ENCODE data around the gene SUPT4H1. TPM values are rescaled to one million over a fixed set of nuclear protein-coding genes. Genes with fewer than 3 reads are reported as not detected.

The SUPT4H1 gene
- total and polyA plus RNA-seq, 7 donors, result 50.5 to 114 (median 65.3) TPM

- 25 to 55% methylated on average over 8 of the region's 8 CpGs for WGBS, 2 donors
- H3K9me3 ChIP-seq, result no peaks in the 10 kb centered on the region
- no peaks in the 10 kb centered on the region for H3K27me3 ChIP-seq
- H3K27ac ChIP-seq, result no peak overlapping the region
- no peak for DNase-seq
- H3K4me1 ChIP-seq, result no peaks in the 10 kb centered on the region
- no peak overlapping the region for H3K4me3 ChIP-seq
- TF ChIP-seq POLR2AphosphoS5 (IDR thresholded peaks at IDR 0.05), result no peak
- no peak for TF ChIP-seq EP300 (IDR thresholded peaks at IDR 0.05)
- TF ChIP-seq, protein P1, sequence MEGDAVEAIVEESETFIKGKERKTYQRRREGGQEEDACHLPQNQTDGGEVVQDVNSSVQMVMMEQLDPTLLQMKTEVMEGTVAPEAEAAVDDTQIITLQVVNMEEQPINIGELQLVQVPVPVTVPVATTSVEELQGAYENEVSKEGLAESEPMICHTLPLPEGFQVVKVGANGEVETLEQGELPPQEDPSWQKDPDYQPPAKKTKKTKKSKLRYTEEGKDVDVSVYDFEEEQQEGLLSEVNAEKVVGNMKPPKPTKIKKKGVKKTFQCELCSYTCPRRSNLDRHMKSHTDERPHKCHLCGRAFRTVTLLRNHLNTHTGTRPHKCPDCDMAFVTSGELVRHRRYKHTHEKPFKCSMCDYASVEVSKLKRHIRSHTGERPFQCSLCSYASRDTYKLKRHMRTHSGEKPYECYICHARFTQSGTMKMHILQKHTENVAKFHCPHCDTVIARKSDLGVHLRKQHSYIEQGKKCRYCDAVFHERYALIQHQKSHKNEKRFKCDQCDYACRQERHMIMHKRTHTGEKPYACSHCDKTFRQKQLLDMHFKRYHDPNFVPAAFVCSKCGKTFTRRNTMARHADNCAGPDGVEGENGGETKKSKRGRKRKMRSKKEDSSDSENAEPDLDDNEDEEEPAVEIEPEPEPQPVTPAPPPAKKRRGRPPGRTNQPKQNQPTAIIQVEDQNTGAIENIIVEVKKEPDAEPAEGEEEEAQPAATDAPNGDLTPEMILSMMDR (IDR thresholded peaks at IDR 0.05), result no peak
- TF ChIP-seq POLR2A (IDR thresholded peaks at IDR 0.05), result no peak
- no peaks in the 10 kb centered on the region for H3K36me3 ChIP-seq
- intact Hi-C loops (cut with DNase I), result no loop called here
Measured at GRCh38 chr17:58378733-58379510, 26.9 kb upstream of the SUPT4H1 start.

DNA sequence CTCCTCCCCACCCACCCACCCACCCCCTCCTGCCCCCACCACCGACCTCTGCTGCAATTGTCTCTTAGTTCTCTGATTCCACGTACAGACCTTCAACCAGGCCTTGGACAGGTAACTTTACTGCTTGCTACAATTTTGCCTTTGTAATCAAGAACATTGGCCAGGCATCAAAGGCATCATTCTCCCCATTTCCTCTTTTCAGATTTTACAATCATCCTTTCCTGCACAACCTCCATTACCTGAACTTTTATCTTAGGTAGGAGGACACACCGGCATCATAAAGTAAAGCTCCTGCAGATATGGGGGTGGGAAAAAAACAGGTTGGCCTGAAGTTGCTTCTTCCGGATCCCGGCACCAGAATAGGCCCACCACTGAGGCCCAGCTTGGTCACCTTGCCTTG lies 25.7 kb upstream of the SUPT4H1 start:
- H3K4me3 ChIP-seq, result no peak overlapping the region
- no peaks in the 10 kb centered on the region for H3K36me3 ChIP-seq
- no peak for DNase-seq
- no peaks in the 10 kb centered on the region for H3K9me3 ChIP-seq
- H3K4me1 ChIP-seq, result no peaks in the 10 kb centered on the region
- no peak overlapping the region for H3K27ac ChIP-seq
- WGBS, 2 donors, result 18 to 71% methylated on average over 5 of the region's 5 CpGs
- intact Hi-C loops (cut with DNase I), result no loop called here
- no peaks in the 10 kb centered on the region for H3K27me3 ChIP-seq
- TF ChIP-seq EP300 (IDR thresholded peaks at IDR 0.05) (no peak), POLR2AphosphoS5 (IDR thresholded peaks at IDR 0.05) (no peak), POLR2A (IDR thresholded peaks at IDR 0.05) (no peak)
- TF ChIP-seq, protein P1 (IDR thresholded peaks at IDR 0.05), result no peak

- no peaks in the 10 kb centered on the region for H3K36me3 ChIP-seq
- H3K4me3 ChIP-seq, result no peak overlapping the region
- H3K27ac ChIP-seq, result no peak overlapping the region
- no peak for DNase-seq
- no peak for TF ChIP-seq EP300 (IDR thresholded peaks at IDR 0.05)
- no peak for TF ChIP-seq POLR2AphosphoS5 (IDR thresholded peaks at IDR 0.05)
- TF ChIP-seq, protein P1 (IDR thresholded peaks at IDR 0.05), result no peak
- no peak for TF ChIP-seq POLR2A (IDR thresholded peaks at IDR 0.05)
- intact Hi-C loops (cut with DNase I), result no loop called here
- no peaks in the 10 kb centered on the region for H3K4me1 ChIP-seq
- no peaks in the 10 kb centered on the region for H3K9me3 ChIP-seq
- 16 to 73% methylated on average over 3 of the region's 3 CpGs for WGBS, 2 donors
- H3K27me3 ChIP-seq, result no peaks in the 10 kb centered on the region
Measured at GRCh38 chr17:58377093-58377601, 25.1 kb upstream of the SUPT4H1 start.

DNA sequence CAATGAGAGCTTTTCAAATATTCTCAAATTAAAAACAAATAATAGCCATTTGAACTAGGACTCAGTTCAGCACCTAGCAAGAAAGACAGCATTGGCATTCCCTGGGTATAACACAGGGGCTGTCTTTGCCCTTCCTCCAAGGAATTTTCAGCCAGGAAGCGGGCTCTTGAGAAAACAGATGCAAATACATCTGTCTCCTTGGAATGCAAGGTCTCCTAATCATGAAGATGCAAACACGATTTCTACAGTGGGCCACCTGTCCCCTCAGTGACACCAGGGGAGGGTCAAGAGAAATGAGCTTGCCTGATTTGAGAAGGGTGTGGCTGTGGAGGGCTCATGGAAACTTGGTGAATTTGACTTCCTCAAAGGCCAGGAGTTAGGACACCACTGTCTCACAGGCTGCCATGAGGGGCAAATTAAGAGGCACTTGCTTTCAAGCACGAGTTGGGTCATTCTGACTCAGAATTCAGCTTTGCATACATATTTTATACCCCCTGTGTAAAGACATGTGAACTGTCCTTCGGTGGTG lies 24.5 kb upstream of the SUPT4H1 start:
- no peak overlapping the region for H3K4me3 ChIP-seq
- 26 to 68% methylated on average over 4 of the region's 4 CpGs for WGBS, 2 donors
- no peak for TF ChIP-seq POLR2A (IDR thresholded peaks at IDR 0.05)
- no peak for TF ChIP-seq EP300 (IDR thresholded peaks at IDR 0.05)
- no peak for TF ChIP-seq POLR2AphosphoS5 (IDR thresholded peaks at IDR 0.05)
- TF ChIP-seq, protein P1 (IDR thresholded peaks at IDR 0.05), result no peak
- no peaks in the 10 kb centered on the region for H3K9me3 ChIP-seq
- no peaks in the 10 kb centered on the region for H3K27me3 ChIP-seq
- H3K27ac ChIP-seq, result no peak overlapping the region
- no peak for DNase-seq
- intact Hi-C loops (cut with DNase I), result no loop called here
- H3K4me1 ChIP-seq, result no peaks in the 10 kb centered on the region
- H3K36me3 ChIP-seq, result no peaks in the 10 kb centered on the region

All from sigmoid colon (tissue), 7 donors.